ENCODE data around the gene THY1.

The THY1 gene

GRCh38 chr11:119368121-119369034 is 54.6 kb downstream of the THY1 start:
- no peak for DNase-seq

- DNase-seq: no peak
These were observed 55.3 kb downstream of the THY1 start for GRCh38 chr11:119367661-119368120.
